HTR-8/SVneo (cell line): ENCODE results near the gene GRK2.
A peak's percentile ranks its signal among the peaks of the same experiment; 100 is the strongest.

ENCODE experiments used
- DNase-seq: peaks from one replicate; pipeline ENCODE4 v3.0.0; 2011; ENCODE audit warnings: low spot score, mixed read lengths; ENCODE audit not compliant: insufficient read length
- FAIRE-seq: peaks from 2 replicates; lab custom pipeline; 2011; peaks lifted over from hg19 to GRCh38; lab: Jason Lieb, UNC

Gene GRK2

DNA sequence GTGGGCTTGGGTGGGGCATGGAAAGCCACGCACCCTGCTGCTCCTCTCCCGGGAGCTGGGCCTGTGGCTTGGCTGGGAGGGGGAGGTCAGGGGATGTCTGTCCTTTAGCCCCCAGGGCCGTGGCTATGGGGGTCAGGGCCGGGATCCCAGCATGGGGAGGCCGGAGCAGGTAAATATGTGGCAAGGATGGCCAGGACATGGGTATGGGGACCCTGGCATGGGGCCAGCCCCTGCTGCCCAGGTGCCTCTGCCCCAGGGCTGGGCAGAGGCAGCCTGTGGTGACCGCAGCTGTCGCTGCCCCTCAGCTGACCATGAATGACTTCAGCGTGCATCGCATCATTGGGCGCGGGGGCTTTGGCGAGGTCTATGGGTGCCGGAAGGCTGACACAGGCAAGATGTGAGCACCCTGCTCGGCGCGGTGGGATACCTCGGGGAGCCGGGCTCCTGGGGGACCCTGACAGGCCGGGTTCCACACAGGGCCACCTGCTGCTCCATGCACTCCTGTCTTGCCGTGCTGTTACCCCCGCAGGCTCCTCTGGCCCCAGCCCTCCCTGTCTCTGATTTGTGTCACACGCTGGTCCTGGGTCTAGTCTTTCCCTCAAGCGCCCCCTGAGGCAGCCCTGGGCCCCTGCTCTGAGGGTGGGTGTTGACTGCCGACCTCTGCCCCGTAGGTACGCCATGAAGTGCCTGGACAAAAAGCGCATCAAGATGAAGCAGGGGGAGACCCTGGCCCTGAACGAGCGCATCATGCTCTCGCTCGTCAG is 14.7 kb downstream of the GRK2 start:
- FAIRE-seq (peak; percentile 16), DNase-seq (no peak)

DNA sequence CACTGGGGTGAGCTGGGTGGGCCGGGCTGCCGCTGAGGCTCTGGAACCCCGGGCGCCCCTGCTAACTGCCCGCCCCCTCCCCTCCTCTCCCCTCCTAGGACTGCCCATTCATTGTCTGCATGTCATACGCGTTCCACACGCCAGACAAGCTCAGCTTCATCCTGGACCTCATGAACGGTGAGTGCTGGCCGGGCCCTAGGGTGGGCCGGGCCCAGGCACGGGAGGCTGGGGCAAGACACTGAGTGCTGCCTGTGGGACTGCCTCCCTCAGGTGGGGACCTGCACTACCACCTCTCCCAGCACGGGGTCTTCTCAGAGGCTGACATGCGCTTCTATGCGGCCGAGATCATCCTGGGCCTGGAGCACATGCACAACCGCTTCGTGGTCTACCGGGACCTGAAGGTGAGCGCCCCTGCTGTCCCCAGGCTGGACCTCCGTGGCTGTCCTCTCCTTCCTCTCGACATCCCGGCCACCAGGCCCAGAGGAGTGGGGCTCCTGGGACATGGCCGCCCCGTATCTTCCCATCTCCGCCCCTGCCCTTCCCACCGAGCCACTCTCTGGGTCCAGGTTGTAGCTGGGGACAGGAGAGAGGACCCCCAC is 15.4 kb downstream of the GRK2 start:
- DNase-seq (no peak), FAIRE-seq (no peak)

DNA sequence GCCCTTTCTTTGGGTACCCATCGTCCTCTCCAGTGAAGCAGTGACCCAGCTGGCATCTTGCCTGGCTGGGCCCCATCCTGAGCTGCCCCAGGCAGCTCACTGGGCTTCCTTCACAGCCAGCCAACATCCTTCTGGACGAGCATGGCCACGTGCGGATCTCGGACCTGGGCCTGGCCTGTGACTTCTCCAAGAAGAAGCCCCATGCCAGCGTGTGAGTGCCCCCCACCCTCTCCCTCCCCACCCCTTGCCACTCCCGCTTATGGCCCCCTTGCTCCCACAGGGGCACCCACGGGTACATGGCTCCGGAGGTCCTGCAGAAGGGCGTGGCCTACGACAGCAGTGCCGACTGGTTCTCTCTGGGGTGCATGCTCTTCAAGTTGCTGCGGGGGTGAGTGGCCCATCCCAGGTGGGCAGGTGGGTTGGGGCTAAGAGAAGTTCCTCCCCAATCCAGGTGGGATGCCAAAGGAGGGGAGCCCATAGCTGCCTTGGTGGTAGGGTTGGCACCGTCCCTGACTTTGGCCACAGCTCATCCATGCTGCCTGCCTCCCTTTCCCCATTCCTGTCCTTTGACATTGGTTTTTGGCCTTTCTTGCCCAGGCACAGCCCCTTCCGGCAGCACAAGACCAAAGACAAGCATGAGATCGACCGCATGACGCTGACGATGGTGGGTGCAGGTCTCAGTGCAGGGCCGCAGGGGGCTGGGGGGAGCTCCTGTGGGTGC is 16.0 kb downstream of the GRK2 start:
- DNase-seq (no peak), FAIRE-seq (no peak)

DNA sequence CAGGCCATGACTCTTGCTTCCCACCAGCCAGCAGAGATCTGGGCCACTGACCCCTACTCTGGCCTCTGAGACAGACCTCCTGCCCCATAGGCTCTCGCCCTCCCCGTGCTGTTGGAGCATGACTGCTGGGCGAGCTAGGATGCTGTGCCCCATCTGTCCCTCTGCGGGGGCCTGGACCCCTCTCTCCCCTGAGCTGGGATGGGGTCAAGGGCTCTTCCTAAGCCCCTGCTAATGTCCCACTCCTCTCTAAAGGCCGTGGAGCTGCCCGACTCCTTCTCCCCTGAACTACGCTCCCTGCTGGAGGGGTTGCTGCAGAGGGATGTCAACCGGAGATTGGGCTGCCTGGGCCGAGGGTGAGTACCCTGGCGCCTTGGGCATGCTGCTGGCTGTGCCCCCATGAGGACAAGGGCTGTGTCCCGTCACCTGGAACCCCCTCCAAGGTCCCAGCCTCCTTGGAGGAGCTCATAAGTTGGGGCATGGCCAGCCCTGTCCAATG is 16.7 kb downstream of the GRK2 start:
- DNase-seq (no peak), FAIRE-seq (no peak)

DNA sequence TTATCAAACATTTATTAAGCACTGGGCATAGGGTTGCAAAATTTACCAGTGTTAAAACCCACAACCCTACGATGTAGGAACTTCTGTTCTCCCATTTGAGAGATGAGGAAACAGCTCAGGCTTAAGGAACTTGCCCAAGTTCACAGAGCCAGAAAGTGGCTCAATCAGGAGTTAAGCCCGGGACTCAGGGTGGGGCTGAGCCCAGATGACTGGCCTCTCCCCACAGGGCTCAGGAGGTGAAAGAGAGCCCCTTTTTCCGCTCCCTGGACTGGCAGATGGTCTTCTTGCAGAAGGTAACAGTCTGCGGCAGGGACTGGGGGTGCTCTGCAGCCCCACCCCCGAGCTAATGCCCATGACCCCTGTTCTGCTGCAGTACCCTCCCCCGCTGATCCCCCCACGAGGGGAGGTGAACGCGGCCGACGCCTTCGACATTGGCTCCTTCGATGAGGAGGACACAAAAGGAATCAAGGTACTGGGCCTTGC is 17.2 kb downstream of the GRK2 start:
- FAIRE-seq = no peak
- no peak for DNase-seq

DNA sequence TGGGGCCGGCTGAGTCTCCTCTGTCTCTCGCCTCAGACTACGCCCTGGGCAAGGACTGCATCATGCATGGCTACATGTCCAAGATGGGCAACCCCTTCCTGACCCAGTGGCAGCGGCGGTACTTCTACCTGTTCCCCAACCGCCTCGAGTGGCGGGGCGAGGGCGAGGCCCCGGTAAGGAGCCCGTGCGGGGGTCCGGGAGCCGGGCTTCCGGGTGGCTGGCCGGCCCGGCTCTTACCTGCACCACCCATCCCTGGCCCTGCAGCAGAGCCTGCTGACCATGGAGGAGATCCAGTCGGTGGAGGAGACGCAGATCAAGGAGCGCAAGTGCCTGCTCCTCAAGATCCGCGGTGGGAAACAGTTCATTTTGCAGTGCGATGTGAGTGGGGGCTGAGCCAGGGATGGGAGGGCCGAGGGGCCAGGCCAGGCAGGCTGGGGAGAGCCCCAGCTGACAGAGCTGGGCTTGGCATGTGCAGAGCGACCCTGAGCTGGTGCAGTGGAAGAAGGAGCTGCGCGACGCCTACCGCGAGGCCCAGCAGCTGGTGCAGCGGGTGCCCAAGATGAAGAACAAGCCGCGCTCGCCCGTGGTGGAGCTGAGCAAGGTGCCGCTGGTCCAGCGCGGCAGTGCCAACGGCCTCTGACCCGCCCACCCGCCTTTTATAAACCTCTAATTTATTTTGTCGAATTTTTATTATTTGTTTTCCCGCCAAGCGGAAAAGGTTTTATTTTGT is 18.7 kb downstream of the GRK2 start:
- DNase-seq (no peak), FAIRE-seq (no peak)

DNA sequence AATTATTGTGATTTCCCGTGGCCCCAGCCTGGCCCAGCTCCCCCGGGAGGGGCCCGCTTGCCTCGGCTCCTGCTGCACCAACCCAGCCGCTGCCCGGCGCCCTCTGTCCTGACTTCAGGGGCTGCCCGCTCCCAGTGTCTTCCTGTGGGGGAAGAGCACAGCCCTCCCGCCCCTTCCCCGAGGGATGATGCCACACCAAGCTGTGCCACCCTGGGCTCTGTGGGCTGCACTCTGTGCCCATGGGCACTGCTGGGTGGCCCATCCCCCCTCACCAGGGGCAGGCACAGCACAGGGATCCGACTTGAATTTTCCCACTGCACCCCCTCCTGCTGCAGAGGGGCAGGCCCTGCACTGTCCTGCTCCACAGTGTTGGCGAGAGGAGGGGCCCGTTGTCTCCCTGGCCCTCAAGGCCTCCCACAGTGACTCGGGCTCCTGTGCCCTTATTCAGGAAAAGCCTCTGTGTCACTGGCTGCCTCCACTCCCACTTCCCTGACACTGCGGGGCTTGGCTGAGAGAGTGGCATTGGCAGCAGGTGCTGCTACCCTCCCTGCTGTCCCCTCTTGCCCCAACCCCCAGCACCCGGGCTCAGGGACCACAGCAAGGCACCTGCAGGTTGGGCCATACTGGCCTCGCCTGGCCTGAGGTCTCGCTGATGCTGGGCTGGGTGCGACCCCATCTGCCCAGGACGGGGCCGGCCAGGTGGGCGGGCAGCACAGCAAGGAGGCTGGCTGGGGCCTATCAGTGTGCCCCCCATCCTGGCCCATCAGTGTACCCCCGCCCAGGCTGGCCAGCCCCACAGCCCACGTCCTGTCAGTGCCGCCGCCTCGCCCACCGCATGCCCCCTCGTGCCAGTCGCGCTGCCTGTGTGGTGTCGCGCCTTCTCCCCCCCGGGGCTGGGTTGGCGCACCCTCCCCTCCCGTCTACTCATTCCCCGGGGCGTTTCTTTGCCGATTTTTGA is 19.5 kb downstream of the GRK2 start:
- DNase-seq = no peak
- peak; percentile 58 for FAIRE-seq

DNA sequence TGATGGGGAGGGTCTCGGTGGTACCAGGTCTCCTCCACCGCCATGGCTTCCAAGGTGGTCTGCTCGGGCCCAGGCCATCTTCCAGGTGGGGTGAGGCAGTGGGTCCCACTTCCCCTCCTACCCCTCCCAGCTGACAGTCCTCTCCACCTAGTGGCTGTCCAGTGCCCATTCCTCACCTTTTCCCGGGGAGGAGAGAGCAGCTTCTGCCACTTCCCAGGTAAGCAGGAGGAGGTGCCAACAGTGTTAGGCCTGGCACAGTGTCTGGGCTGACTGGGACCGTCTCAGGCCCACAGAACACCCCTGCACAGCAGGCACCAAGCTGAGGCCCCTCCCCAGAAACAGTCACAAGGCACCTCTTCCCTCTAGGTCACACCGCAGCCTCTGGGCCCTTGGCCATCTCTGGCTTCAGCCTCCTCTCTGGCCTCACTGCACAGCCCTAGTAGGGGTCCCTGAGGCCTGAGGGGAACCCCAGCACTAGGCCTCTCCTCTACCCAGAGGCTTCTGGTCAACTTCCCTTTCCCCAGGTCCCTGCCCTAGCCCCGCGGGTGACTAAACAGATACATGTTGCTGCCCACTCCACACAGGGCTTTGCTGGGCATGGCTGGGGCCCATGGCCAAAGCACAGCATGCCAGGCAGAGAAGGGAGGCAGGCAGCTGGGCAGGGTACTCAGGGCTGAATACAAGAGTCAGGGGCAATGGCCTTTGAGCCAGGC is 20.5 kb downstream of the GRK2 start:
- FAIRE-seq (peak; percentile 88), DNase-seq (no peak)

DNA sequence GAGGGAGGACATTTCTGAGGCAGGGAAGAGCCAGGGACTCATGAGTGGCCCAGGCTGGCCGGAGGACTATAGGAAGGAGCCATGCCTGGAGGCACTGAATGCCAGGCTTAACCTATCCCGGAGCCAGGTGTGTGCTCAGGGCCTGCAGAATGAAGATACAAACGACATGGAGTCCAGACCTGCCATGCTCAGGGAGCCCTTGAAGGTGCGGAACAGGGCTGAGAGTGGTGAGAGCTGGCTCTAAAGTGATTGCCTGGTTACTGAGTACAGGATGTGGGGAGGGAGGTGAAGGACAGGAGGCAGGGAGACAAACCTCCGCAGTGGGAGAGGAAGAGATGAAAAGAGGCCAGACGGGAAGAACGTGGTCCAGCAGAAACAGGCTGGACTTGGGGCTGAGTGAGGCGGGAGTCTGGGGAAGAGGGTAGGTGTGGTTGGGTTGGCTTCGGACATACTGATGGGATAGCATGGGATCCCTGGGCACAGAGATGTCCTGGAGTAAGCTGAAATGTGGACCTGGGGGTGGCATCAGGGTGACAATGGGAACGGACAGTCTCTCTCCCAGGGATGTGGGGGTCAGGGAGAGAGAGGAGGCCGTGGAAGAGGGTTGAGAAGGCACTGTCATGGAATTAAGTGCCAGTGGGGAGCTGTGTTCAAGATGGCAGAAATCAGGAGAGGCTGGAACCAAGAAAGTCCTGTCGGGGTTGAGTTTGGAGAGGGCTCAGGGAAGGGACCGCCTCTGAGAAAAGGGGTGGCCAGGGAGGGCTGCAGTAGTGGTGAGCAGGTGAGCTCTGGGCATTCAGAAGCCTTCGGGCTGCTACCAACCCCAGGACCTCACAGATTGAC is 21.3 kb downstream of the GRK2 start:
- DNase-seq (no peak), FAIRE-seq (no peak)

DNA sequence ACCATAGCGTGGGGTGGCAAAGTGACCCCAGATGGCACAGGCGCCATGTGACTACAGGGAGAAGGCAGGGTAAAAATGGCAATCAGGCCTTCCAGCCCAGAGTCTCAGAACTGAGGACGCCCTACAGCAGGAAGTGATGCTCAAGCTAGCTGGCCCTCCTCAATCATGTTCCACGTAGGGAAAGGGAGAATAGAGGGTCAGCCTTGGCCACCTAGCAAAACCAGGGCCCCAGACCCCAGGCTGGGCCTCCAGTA is 21.9 kb downstream of the GRK2 start:
- DNase-seq = no peak
- FAIRE-seq = no peak

DNA sequence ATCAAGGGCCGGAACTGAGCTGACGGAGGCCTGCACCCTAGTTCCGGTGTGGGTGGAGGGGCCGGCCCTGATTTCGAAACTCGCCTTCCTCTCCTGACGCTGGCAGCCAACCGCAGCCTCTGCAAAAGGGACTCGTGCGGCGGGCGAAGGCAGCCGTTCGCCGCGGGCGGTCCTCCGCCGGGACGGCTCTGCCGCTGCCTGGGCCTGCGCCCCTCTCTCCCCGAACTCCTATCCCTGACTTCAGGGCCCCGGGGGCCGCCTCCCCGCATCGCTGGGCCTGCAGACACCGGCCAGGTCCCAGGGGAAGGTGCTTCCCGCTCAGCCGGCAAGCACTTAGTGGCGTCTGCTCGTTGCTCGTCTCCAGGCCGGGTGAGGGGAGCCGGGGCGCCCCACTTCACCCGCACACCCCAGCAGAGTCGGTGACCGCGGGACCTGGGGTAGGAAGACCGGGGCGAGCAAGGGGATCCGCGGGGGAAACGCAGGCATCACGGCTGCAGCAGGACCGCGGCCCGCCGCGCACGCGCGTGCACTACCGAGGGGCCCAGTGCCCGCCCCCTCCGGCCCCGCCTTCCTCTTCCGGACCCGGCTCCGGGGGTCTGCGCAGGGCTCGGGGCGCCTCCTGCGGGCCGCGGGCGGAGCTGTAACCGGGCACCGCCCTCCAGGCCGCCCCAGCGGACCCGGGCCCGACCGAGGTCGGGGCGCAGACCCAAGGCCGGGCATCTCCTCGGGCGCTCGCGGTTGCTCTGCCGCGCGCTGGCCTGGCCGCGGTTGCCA is 22.4 kb downstream of the GRK2 start:
- DNase-seq (peak; percentile 99), FAIRE-seq (peak; percentile 99)

DNA sequence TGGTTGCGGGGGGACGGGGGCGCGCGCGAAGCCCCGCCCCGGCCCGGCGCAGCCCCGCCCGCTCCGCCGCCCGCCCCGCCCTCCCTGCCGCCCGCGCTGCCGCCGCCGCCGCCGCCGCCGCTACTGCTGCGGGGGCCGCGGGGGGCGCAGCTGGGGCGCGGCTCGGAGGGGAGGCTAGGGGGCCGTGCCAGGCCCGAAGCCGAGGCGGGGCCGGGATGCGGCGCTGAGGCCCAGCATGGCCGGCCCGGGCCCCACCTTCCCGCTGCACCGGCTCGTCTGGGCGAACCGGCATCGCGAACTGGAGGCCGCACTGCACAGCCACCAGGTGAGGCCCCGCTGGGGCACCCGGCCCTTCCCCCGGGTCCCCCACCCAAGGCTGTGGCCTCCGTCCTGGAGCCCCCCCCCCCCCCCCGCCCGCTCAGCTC is 23.0 kb downstream of the GRK2 start, which contains the start of gene ANKRD13D:
Gene ANKRD13D, plus strand, starts transcription at position 78 of the 425 bp plus-strand sequence. Its CDS starts 158 bp downstream, at position 236.
- no peak for DNase-seq
- FAIRE-seq = no peak

DNA sequence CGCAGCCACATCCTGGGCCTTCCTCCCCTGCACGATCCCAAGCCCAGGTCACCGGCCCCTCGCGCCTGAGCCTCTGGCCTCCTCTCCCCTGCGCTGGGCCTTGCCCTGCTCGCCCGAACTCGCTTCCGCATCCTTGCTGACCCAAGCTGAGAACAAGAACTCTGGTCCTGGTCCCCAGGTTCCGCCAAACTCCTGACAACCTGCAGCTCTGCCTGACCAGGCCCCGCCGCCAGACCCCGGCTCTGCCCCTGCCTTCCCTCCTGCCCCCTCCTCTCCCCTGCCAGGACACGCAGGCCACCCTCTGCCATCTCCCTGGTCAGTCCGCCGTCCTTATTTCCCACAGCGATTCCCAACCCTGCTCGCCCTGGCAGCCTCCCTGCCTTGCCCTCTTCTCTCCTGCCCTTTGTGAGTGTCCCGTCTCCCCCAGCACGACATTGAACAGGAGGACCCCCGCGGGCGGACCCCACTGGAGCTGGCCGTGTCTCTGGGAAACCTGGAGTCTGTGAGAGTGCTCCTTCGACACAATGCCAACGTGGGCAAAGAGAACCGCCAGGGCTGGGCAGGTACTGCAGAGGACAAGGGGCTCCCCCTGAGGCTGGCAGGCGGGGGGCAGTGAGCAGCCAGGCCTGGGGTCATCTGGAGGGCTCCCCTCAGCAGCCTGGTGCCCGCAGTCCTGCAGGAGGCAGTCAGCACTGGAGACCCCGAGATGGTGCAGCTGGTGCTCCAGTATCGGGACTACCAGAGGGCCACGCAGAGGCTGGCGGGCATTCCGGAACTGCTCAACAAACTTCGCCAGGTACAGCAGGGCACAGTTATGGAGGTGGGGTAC is 23.6 kb downstream of the GRK2 start:
- FAIRE-seq (no peak), DNase-seq (no peak)

DNA sequence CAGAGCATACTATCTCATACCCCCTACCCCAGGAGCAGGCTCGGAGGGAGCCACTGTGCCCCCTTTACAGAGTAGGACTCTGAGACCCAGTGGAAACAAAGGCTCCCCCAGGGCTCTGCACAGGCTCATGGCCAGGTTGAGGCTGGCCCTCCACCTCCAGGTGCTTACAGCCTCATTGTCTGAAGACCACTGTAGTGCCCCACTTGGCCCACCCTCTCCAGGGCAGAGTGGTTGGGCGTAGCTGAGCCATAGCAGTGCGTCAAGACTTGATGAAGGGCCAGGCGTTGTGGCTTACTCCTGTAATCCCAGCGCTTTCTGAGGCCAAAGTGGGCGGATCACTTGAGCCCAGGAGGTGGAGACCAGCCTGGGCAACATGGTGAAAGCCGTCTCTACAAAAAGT is 24.5 kb downstream of the GRK2 start:
- no peak for FAIRE-seq
- no peak for DNase-seq

DNA sequence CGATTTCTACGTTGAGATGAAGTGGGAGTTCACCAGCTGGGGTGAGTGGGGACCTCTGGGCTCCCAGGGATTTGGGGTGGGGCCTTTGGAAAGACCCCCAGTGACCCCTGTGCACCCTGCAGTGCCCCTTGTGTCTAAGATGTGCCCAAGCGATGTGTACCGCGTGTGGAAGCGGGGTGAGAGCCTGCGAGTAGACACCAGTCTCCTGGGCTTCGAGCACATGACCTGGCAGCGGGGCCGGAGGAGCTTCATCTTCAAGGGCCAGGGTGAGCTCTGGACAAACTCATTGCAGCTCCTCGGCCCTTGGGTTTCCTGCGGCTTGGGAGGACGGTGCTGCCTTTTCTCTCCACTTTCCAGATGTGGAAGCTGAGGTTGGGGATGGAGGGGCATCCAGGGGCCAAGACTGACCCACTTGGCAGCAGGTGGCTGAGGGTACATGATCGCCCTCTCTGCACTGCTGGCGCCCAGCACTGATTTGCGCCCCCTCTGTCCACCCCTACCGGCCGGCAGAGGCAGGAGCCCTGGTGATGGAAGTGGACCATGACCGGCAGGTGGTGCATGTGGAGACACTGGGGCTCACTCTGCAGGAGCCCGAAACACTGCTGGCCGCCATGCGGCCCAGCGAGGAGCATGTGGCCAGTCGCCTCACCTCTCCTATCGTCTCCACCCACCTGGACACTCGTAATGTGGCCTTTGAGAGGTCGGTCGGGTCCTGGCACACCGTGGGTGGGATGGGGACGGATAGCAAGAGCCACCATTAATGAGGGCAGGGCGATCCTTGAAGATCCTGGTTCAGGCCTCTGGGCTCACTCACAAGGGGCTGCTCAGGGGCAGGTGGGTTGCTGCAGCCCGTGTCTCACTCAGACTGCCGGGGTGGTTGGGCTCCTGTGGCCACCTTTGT is 25.5 kb downstream of the GRK2 start:
- DNase-seq (no peak), FAIRE-seq (no peak)
